Endometrium (tissue), 2 donors: ENCODE data around the gene SLC17A9.
"Not testable (repeated sequence)": the region's sequence is repeated elsewhere in the genome, so short reads cannot be mapped to it uniquely, and the experiment has no call there.

Experiments used
- FAIRE-seq: peaks from 2 replicates; lab custom pipeline; 2012; peaks lifted over from hg19 to GRCh38; lab: Jason Lieb, UNC
- donor health status: control.
- donor health status: control.

The SLC17A9 gene

DNA sequence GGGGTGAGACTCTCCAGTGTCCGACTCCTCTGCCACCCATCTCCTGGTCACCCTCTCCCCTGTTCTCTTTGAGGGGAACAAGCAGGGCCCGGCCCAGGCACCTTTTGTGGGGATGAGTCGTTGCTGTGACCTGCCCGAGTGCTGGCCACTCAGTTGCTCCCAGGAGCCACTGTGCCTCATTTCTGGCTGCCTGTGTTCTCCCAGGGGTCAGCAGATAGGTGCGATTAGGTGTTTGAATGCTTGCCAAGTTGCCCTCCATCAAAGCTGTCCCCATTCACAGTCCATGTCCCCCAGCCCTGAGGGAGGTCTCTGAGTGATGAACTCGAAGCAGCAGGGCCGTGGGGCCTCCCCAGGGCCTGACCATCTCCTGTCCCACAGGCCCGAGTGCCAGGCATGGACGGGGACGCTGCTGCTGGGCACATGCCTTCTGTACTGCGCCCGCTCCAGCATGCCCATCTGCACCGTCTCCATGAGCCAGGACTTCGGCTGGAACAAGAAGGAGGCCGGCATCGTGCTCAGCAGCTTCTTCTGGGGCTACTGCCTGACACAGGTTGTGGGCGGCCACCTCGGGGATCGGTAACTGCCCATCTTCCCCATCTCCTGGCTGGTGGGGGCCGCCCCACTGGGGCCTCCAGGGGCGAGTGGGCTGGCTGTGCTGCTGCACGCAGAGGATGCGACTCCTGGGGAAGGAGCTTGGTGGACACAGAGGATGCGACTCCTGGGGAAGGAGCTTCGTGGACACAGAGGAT, 4.1 kb downstream of the SLC17A9 start:
- no peak for FAIRE-seq

DNA sequence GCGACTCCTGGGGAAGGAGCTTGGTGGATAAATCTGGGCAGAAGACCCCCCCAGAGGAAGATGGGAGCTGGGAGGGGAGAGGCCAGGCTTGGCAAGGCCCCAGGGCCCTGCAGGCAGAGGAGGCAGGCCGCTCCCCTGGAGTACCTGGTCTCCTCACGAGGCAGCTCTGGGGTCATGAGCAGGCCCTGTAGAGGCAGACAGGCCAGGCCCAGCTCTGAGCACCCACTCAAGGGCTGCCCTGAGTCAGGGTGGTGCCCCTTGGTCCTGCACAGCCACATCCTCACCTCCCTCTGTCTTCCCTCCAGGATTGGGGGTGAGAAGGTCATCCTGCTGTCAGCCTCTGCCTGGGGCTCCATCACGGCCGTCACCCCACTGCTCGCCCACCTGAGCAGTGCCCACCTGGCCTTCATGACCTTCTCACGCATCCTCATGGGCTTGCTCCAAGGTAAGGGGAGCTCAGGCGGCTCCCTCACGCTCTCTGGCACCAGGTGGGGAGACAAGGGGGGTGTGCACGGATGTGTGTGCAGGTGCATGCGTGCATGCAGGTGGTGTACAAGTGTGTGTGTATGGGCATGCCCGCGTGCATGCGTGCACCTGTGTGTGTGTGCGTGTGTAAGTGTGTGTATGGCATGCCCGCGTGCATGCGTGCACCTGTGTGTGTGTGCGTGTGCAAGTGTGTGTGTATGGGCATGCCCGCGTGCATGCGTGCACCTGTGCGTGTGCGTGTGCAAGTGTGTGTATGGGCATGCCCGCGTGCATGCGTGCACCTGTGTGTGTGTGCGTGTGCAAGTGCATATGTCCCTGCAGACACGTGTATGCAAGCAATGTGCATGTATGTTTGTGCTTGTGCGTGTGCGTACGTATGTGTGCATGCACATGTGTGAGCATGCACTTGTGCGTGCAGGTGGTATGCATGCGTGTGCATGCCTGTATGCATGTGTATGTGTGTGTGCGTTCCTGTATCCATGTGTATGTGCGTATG, 4.9 kb downstream of the SLC17A9 start:
- no peak for FAIRE-seq

DNA sequence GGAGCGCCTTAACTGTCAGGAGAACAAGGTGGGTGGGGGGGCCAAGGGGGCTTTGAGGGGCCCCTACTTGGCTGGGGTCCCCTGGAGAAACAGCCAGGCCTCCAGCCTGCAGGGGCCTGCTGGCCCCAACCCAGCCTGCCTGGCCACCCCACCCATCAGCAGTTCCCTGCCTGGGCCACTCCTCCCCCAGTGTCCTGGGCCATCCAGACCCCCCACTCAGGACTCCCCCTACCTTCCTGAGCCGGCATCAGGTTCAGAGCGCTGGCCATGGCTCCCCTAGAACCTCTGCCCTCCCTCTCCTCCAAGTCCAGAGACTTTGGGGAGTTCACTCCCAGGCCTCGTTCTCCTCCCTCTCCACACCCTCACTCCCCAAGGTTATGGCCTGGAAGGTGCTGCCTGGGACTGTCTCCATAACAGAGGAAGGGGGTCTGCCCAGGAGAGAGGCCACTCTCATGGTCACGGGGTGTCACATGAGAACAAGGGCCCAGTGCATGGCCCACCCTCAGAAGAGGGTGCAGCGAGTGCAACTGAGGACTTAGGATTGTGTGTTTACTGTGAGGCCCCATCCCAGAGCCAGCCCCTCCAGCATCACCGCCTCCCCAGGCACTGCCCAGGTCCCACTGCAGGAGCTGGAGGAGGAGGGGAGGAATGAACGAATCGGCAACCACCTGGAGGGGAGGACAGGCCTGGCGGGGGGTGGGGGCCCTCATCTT, 6.0 kb downstream of the SLC17A9 start:
- no peak for FAIRE-seq

DNA sequence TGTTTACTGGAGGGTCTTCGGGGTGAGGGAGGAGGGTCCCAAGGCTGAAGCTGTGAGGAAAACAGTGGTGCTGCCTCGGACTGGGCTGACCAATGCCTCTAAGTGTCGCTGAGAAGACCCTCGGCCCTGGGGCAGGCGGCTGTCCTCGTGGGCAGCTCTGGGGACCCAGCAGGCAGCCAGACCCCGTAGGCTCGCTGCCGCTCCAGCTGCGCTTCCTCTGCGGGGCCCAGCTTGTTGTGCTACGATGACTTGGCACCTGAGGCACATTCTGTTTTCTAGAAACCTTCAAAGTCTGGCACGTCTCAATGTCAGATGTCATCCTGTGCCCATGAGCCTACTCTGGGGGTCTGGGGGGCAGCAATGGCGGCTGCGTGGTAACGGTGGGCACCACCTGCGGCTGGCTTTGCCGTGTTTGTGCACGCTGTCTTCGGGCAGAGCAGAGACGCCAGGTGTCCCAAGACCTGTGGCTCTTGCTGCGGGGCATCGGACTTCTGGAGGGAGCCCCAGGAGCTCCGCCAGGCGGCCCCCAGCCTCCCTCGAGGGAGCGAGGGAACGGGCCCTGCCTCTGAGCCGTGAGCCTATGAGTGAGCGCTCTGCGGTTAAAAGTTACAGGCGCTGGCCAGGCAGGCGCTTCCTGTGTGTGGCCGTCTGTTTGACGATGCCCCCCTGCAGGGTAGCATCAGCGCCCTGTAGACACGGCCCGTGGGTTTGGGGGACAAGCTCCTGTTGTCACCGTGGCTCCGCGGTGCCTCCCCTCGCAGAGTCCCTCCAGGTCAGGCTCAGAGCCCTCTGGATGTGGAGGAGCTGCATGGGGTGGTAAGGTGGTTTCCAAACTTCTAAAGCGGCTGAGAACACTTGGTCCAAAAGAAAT, 6.8 kb downstream of the SLC17A9 start:
- no peak for FAIRE-seq

DNA sequence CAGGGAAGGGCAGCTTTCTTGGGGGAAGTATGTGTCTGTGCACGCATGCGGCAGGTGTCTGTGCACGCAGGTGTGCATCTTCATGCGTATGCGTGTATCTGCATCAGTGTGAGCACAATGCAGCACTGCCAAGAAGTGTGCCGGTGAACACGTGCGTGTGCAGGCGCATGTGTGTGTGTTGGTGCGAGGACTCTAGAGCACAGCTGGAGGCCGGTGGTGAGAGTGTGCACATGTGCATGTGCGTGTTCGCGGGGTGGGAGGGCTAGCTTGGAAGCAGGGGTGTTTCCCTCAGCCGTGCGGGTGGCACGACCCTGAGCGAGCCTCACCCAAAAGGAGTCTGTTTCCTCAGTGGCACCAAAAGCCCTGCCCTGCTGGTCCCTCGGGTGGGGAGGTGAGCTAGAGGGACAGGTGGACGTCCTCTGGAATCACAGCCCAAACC, 7.5 kb downstream of the SLC17A9 start:
- FAIRE-seq = no peak

DNA sequence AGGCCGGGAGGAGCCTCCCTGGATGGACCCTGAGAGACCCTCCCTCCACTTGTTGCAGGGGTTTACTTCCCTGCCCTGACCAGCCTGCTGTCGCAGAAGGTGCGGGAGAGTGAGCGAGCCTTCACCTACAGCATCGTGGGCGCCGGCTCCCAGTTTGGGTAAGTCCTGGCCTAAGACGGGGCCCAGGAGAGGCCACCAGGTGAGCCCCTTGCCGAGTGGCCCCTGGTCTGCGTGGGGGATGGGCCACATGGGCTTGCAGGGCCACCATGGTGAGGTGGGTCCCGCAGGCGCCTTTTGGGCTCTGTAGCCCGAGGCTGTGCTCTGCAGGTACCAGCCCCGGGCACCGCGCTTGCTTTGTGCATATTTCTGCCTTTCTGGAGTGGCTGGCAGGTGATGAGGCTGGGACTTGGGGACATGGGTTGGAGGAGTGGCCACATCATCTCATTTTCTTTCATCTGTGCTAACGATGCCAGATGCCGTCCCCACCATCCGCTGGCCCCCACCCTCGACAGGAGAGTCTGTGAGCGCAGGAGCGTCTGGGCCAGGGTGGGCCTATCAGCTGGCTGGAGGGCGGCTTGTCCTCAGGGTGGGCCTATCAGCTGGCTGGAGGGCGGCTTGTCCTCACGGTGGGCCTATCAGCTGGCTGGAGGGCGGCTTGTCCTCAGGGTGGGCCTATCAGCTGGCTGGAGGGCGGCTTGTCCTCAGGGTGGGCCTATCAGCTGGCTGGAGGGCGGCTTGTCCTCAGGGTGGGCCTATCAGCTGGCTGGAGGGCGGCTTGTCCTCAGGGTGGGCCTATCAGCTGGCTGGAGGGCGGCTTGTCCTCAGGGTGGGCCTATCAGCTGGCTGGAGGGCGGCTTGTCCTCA, 8.2 kb downstream of the SLC17A9 start:
- not testable (repeated sequence) for FAIRE-seq

DNA sequence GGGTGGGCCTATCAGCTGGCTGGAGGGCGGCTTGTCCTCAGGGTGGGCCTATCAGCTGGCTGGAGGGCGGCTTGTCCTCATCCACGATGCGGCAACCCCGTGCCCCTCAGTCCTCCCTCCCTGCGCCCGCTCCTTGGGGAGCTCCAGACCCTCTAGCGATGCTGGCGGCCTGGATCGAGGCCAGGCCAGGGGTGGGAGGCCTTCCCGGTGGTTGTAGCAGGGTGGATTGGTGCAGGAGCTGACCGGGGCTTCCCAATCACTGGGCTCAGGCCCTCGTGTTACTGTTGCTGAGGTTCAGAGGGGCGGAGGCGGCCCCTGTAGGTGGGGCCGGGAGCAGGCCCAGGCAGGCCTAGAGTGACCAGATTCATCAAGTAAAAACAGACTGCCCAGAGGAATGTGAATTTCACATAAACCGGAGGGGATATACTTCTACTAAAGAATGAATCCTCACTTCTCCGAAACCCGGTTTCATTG, 8.8 kb downstream of the SLC17A9 start:
- no peak for FAIRE-seq

DNA sequence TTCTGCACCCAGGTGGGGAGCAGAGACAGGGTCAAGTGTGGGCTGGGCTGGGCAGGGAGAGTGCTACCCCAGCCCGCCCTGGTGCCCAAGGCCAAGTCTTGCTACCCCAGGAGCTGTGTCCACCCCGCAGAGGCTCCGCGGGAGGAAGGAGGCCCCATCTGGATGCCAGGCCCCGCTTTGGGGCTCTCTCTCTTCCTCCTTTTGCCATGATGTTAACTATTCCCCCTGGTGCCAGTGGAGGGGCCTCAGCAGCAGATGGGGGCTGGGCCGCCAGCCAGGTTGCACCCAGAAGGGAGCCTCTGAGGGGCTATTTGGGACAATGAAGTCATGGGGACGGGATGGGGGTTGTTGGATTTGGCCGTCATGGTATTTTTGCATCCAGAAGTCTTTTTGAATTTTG, 9.3 kb downstream of the SLC17A9 start:
- FAIRE-seq = no peak

DNA sequence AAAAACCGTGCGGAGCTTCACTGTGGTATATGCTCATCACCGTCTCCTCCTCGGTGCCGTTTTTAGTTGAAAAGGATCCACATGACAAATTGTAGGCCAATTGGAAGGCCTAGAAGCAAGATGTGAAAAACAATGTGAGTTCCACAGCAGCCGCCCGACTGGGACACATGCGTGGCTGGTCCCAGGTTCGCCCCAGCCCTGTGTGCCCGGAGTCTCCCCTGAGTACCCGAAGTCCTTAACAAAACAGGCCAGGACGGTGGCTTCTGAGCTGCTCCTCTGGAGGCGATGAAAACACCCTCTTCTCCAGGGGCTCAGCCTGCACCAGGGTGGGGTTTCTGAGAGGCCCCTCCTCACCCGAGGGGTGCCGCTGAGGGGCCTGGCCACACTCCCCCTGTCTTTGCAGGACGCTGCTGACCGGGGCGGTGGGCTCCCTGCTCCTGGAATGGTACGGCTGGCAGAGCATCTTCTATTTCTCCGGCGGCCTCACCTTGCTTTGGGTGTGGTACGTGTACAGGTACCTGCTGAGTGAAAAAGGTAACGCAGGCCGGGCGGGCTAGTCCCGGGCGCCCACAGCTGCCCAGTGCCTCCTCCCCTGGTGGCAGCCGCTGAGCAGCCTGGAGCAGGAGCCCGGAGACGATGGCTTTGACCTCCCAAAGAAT, 9.8 kb downstream of the SLC17A9 start:
- no peak for FAIRE-seq

DNA sequence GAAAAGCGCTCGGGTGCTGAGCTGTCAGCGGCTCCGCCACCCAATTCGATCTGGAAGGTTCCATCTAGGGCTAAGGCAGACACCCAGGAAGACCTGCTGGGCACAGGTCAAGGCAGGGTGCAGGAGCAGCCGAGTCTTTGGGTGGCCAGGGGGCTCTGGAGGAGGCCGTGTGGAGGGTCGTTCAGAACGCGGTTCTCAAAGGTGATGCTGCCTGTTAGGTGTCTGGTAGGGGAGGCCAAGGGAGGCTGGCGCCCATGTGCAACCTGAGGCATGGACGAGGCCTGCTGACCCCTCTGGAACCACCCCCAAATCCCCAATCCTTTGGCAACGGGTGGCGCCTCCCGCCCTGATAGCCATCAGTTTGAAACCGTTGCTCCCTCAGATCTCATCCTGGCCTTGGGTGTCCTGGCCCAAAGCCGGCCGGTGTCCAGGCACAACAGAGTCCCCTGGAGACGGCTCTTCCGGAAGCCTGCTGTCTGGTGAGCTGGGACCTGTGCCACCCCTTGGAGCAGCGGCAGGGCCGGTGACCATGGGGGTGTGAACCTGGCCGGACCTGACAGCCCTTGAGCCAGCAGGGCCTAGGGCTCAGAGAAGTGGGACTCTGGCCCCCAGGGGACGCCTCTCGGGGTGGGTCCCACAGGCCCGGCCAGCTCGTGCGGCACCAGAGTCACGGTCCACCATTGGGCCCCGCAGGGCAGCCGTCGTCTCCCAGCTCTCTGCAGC, 10.5 kb downstream of the SLC17A9 start:
- no peak for FAIRE-seq

DNA sequence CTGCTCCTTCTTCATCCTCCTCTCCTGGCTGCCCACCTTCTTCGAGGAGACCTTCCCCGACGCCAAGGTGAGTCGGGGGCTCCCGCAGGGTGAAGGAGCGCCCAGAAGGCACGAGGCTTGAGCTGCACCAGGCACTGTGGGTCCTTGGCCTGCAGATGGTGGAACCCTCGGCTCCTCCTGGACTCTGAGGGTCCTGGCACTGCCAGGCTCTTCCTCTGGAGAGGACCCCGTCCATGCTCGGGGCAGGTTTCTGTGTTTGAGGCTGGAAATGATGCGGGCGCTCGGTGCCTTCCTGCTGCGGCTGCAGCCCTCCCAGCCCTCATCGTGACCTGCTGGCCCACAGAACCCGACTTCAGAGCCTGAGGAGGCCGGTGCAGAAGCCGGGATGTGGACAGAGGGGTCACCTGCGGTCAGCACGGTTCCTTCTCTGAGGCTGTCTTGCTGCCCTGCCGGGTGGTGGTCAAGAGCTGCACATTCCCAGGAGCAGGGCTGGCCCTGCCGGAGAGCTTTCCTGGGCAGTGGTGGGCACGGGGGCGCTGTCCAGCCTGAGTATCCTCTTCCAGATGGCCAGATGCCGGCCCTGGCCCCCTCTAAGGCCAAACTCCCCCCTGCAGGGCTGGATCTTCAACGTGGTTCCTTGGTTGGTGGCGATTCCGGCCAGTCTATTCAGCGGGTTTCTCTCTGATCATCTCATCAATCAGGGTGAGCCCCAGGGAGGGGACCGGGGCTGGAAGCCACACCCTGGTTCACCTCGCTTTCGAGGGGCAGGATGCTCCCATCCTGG, 11.3 kb downstream of the SLC17A9 start:
- FAIRE-seq = no peak

DNA sequence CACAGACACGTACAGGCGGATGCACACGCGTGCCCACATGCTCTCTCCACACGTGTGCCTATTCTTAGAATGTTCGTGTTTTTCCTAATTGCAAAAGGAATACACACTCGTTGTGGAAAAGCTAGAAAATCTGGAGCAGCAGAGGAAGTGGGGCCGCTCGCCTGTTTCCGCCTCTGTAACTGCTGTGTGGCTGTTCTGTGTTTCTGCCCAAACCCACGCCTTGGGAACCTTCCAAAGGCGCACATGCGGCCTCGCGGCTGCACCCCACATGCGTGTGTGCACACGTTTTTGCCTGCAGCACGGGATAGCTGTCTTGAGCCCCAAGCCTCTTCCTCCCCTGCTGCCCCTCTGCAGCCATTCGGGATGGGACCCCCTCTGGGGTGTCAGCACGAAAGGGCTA, 12.2 kb downstream of the SLC17A9 start:
- FAIRE-seq = no peak

DNA sequence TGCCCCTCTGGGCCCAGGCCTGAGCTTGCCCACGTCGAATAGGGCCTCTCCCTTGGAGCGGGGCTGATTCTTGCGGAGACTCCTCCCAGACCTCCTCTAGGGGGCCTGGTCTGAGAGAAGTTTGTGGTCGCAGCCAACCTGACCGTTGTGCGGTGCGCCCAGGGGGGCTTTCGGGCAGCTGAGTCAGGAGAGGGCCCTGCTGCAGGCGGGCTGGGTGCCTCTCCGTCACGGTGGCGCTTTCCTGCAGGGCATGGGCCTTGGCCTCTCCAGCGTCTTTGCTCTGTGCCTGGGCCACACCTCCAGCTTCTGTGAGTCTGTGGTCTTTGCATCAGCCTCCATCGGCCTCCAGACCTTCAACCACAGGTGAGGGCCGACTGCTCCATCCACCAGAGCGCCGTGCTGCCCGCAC, 12.9 kb downstream of the SLC17A9 start:
- no peak for FAIRE-seq

DNA sequence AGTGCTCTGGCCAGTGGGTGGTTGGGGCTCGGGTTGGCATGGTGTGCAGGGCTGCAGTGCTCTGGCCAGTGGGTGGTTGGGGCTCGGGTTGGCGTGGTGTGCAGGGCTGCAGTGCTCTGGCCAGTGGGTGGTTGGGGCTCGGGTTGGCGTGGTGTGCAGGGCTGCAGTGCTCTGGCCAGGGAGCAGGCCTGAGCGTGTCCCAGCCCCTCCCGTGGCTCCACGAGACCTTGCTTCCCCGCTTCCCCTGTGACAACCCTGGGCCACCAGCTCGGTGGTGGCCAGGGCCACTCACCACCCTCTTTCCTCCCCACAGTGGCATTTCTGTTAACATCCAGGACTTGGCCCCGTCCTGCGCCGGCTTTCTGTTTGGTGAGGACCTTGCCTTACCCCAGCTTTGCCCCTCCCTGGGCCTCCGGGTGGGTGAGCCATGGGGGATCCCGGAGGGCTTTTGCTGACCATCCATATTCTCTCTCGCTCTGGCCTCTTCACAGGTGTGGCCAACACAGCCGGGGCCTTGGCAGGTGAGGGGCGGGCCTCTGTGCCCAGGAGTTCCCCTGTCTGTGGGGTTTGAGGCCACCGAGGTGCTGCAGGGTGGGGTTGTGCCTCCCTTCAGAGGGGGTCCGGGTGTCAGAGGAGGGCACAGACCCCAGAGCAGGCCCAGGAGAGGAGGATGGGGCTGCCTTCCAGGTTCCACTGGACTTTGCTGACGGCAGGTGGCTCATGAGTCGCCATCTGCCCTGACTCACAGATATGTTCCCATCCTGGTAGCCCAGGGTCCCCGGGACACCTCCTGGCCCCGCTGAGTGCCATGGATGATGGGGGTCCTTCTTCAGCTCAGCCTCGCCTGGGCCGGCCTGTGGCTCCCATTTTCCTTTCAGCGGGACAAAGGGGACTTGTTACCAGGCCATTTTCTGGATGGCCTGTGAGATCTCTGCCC, 14.0 kb downstream of the SLC17A9 start:
- FAIRE-seq = no peak

DNA sequence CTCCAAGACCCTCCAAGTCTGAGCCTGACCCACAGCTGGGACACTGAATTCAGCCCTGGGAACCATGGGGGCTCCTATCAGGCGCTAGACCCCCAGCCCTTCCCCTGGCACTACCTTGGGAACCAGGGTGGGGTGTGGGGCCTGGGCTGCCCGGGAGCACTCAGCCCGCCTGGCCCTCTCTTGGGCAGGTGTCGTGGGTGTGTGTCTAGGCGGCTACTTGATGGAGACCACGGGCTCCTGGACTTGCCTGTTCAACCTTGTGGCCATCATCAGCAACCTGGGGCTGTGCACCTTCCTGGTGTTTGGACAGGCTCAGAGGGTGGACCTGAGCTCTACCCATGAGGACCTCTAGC, 14.6 kb downstream of the SLC17A9 start:
- FAIRE-seq = no peak

DNA sequence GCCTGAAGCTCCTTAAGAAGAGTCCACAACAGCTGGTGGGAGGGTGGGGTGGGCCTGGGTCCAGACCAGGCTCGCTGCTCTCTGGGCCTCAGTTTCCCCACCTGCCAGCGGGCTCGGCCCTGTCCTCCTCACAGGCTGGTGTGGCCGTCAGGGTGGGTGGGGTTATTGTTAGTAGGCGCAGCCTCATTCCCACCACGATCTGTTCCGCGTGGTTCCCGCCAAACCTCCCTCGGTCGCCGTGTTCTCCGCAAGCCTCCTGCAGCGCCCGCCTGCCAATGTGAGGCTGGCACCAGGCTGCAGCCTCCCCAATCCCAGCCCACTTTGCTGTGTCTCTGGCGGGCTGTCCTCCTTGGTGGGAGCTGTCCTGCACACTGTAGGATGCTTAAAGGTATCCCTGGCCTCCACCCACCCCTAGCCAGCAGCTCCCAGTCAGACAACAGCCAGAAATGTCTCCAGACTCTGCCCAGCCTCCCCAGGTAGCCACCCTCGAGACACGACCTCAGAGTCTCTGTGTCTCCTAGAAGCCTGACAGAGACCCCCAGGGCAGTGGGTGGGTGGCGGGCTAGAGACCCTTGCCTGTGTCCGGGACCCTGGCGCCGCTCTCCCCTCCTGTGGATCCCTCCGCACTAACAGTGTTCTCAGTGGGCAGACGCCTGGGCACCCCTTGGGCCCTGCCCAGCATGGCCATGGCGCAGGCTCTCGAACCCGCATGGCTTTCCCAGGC, 15.3 kb downstream of the SLC17A9 start:
- FAIRE-seq = no peak
